HG03558 (cell line): ENCODE measurements around the gene MMP27.
"Not testable (repeated sequence)": the region's sequence is repeated elsewhere in the genome, so short reads cannot be mapped to it uniquely, and the experiment has no call there.

Source experiments
- ATAC-seq: cut with Tn5 transposase; IDR thresholded peaks from one replicate; pipeline ENCODE4 v1.9.1; 2021; ENCODE audit warnings: moderate number of reproducible peaks; ENCODE audit not compliant: unreplicated experiment; ENCODE audit errors: extremely low read depth

The MMP27 gene

GRCh38 chr11:102705626-102706025 lies at the start of gene MMP27:
Gene MMP27 (minus strand): TSS chr11:102705769. CDS start chr11:102705714, 55 bp downstream.
- no peak for ATAC-seq

GRCh38 chr11:102753267-102753666 lies 47.7 kb upstream of the MMP27 start:
- ATAC-seq: no peak

GRCh38 chr11:102751673-102752072 lies 46.1 kb upstream of the MMP27 start:
- ATAC-seq: no peak

- no peak for ATAC-seq
These were observed 43.6 kb upstream of the MMP27 start for GRCh38 chr11:102749101-102749722.

- not testable (repeated sequence) for ATAC-seq
These were observed 41.4 kb upstream of the MMP27 start for GRCh38 chr11:102746746-102747578.

GRCh38 chr11:102734650-102735049 lies 29.1 kb upstream of the MMP27 start:
- ATAC-seq: no peak

GRCh38 chr11:102733232-102733875 lies 27.8 kb upstream of the MMP27 start:
- peak; percentile 78 for ATAC-seq

- ATAC-seq: not testable (repeated sequence)
These were observed 25.4 kb upstream of the MMP27 start for GRCh38 chr11:102730944-102731343.

GRCh38 chr11:102729849-102730815 lies 24.6 kb upstream of the MMP27 start:
- ATAC-seq: no peak

- ATAC-seq: no peak
These were observed 22.3 kb upstream of the MMP27 start for GRCh38 chr11:102727890-102728289.

GRCh38 chr11:102724904-102725500 lies 19.4 kb upstream of the MMP27 start, which contains the start of gene MMP8:
Gene MMP8 (minus strand): TSS chr11:102724954. CDS start chr11:102724855, 99 bp downstream.
- no peak for ATAC-seq

GRCh38 chr11:102722821-102723220 lies 17.3 kb upstream of the MMP27 start:
- ATAC-seq: no peak

- ATAC-seq: no peak
These were observed 14.2 kb upstream of the MMP27 start for GRCh38 chr11:102719620-102720277.

- no peak for ATAC-seq
These were observed 11.7 kb upstream of the MMP27 start for GRCh38 chr11:102717280-102717679.

GRCh38 chr11:102716527-102716926 lies 11.0 kb upstream of the MMP27 start:
- peak; percentile 70 for ATAC-seq

GRCh38 chr11:102712137-102712536 lies 6.6 kb upstream of the MMP27 start:
- ATAC-seq: no peak

GRCh38 chr11:102709201-102709945 lies 3.8 kb upstream of the MMP27 start:
- ATAC-seq: no peak

GRCh38 chr11:102708654-102709053 lies 3.1 kb upstream of the MMP27 start:
- ATAC-seq: no peak
